D341Med (cell line): ENCODE data around the gene AEBP2.
"Not testable (repeated sequence)": the region's sequence is repeated elsewhere in the genome, so short reads cannot be mapped to it uniquely, and the experiment has no call there.

ENCODE experiments used
- DNase-seq: peaks from one replicate; pipeline ENCODE4 v3.0.0; 2012; ENCODE audit warnings: low spot score

Gene AEBP2

DNA sequence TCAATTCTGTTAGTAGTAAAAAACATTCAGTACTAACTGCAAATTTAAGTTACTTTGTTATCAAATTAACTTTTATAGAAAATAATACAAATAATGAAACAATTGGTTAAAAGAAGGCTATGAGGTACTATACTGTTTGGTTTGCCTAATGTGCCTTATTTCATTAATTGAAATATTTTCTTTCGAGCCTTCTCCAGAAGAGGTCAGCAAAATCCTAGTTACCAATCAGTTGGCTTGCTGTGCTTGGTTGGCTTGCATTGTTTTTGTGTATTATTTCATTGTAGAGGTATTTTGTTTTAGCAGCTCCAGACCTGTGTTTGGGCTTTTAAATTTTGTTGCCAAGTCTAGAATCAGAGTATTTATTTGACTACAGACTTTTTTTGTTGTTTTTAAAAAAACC is 68.5 kb downstream of the AEBP2 start:
- DNase-seq: no peak

DNA sequence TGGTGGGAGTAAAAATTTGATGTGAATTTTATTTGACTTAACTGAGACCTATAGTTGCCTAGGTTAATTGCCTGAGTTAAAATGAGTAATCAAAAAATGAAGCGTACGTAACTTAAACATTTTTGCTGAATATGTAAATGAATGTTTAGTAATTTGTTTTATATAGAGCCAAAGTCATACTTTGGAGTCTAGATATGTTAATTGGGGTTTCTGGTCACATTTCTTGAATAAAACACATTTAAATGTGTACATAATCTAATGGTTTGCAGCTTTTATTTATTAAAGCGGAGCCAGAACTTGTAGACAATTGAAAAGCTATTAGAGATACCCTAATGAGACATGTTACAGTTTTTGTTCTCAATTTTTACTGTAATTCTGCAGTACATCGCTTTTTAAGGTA is 71.2 kb downstream of the AEBP2 start:
- no peak for DNase-seq

DNA sequence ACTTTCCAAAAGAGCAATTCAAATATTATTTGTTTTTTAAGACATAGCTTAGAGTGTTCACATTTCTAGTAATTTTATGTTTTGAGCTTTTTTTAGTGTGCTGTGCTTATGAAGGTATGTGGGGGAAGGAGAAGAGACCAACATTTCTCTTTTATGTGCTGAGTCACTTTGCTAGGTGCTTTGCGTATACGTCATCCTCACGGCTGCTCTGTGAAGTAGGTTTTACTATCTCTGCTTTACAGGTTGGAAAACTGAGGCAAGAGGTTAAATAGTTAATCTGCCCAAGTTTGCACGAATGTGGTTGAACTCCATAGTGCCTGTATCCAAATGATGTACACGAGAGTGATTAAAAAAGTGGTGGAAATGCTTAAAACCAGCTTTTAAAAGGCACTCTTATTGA is 75.9 kb downstream of the AEBP2 start:
- DNase-seq: no peak

DNA sequence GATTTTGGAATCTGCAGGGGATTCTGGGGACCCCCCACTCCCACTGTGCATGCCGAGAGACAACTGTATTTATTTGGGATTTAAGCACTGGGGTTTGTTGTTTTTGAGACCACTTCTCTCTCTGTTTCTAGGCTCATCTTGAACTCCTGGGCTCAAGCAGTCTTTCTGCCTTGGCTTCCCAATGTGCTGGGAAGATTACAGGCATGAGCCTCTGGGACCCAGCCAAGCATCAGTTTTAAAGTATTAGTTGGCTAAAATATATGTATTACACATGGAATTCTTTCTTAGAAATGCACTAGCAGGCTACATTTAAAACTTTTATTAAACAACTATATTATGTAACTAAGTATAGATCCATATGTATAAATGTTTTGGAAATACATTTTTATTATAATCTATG is 78.3 kb downstream of the AEBP2 start:
- DNase-seq: no peak

DNA sequence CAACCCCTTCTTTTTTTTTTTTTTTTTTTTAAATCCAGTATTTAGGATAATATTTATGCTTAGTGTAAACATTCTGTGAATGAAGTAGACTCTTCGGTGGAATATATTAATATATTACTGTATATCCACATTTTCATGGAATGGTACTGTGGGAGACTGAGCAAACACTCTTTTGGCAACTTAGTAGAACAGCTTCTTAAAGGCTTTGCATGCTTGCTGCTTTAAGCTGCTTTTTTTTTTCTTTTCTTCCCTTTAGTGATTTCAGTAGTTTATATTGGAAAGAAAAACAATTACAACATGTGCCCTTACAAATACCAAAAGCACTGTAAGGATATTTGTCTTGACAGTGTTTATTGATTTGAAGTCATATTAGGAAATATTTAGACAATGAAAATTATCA is 78.9 kb downstream of the AEBP2 start:
- DNase-seq: no peak

DNA sequence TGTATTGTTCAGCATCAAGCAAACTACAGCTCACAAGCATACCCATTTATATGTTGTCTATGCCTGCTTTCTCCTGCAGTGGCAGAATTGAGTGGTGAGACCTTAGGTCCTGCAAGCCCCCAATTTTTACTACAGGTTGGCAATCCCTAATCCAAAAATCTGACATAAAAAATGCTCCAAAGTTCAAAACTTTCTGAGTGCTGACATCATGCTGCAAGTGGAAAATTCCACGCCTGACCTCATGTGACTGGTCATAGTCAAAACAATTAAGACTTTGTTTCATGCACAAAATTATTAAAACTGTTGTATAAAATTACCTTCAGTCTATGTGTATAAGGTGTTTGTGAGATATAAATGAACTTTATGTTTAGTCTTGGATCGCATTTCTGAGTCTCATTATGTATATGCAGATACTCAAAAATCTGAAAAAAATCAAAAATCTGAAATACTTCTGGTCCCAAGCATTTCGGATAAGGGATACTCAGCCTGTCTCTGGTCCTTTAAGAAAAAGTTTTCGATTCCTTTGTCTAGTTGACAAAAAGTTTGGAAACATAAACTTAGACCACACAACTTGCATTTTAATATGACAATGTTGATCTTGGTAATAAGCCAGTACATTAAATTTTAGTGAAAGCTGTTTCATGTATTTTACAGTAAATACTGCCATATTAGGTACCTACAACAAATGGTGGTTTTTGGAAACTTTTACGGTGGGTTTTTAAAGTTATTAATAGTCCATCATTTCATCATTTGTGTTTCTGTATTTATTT is 81.5 kb downstream of the AEBP2 start:
- DNase-seq: no peak

DNA sequence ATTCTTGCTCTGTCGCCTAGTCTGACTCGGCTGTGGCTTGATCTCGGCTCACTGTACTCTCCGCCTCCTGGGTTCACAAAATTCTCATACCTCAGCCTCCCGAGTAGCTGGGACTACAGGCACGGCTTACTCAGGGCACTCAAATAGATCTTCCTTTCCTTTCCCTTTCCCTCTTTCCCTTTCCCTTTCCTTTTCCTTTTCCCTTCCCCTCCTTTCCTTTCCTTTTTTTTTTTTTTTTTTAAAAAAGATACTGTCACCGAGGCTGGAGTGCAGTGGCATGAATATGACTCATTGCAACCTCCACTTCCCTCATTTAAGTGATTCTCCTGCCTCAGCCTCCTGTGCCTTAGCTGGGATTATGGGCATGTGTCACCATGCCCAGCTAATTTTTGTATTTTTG is 86.0 kb downstream of the AEBP2 start:
- no peak for DNase-seq

DNA sequence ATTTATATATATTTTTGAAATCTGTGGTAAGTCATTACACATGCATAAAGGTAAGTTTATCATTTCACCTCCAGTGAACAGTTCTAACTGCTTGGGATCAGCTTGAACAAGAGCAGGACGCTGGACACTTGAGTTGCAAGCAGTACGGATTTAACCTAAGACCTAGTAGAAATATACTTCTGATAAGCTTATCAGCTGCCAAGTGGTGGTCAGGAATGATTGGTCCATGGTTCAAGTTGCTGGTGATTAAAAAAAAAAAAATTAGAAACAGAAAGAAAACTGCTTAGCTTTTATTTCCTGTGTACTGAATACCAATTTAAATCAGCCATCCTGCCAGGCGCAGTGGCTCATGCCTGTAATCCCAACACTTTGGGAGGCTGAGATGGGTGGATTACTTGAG is 88.6 kb downstream of the AEBP2 start:
- DNase-seq: no peak

DNA sequence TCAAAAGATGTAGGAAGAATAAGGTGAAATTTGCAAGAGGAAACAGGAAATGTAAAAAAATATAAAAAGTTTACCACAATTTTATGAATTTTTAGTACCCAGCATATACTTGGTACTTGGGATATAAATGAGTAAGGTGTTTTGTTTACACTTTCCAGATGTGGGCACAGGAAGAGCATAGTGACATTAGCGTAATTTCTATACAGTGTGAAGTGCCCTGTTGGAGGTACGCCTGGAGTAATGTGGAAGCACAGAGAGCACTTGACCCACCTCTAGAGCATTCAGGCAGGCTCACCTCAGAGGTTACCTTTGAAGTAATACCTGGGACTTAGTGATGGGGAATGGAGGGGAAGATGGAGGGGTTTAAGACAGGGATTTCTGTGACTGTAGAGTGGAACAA is 89.5 kb downstream of the AEBP2 start:
- DNase-seq: no peak

DNA sequence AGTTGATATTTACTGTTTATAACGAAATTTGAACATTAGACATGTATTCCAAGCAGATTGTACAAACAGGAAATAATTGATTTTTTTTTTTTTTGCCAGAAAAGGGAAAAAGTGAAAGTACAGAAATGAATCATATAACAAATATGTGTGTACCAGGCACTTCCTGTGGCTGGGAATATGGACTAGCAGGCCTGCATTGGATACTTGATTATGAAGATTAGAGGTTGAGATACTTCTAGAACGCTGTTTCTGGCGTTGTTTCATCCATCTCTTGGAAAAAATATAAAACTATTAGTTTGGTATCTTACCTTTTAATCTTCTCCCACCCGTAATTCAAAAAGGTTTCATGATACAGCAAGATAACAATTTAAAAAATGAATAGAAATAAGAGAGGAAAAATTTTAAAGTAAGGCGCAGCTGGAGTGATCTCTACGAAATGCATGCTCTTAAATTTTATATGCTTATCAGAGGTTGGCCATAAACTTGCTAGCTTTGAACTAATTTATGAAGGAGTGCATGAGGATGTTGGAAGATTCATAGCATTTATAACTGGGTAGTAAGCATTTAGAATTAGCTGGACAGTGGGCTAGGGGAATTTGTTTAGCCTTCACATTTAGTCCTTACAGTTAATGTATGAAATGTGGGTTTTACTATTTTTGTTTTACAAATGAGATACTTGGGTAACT is 90.8 kb downstream of the AEBP2 start:
- no peak for DNase-seq

DNA sequence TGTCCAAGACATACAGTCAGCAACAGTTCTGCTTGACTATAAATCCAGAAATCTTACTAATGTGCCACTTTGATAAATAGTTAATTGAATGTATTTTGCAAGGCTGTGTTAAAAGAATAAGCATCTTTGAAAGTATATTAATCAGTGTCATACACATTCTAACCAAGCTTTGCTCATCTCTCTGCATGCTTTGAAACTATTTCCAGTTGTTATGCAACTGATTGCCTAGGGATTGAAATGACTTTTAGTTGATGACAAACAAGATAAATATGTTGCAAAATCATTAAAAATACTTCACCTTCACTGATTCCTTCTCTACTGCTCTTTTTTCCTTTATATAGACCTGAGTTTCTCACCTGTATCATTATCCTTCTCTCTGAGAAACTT is 91.3 kb downstream of the AEBP2 start:
- DNase-seq: no peak

DNA sequence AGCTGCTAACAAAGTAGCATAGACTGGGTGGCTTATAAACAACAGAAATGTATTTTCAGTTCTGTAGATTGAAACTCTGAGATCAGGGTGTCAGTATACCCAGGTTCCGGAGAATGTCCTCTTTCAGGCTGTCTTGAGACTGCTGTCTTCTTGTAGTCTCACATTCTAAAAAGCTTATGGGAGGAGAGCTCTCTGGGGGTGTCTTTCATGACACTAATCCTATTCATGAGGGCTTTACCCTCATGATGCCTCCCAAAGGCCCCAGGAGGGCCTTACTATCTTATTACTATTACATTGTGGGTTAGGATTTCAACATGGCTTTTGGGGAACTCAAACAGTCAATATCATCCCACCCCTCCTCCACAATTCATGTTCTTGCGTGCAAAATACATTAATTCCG is 94.3 kb downstream of the AEBP2 start:
- DNase-seq: no peak

DNA sequence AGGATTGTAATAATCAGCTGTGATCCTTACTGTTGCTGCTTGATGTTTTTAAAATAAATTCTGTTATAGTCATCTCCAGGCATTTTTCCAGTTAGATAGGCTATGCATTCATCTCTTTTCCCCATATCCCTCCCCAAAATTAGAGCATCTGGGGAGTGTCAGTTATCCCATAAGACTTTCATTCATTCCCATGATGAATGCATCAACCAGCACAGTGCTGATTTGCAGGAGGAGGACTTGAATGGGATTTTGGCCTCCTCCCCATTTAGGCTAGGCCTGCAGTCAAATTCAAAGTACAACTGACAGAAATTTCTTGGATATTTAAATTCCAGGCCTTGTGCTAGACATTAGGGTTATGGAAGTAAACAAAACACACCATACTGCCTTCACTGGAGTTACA is 99.8 kb downstream of the AEBP2 start:
- no peak for DNase-seq

DNA sequence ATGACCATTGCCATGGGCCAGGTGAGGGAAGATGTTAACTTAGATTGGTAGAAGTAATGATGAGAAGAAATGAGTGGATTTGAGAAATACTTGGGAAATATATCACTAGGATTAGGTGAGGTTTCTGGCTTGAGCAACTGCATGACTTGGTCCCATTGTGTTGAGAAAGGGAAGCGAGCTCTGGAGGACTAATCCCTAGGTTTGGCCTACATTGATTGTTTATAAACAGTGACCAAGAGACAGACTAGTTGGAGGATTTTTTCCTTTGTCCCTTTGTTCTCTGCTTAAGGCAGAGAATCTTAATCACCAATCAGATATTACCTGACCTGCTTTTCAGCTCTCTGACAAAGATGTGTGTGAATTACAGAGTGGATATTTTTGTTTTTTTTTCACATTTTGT is 100.5 kb downstream of the AEBP2 start:
- no peak for DNase-seq

DNA sequence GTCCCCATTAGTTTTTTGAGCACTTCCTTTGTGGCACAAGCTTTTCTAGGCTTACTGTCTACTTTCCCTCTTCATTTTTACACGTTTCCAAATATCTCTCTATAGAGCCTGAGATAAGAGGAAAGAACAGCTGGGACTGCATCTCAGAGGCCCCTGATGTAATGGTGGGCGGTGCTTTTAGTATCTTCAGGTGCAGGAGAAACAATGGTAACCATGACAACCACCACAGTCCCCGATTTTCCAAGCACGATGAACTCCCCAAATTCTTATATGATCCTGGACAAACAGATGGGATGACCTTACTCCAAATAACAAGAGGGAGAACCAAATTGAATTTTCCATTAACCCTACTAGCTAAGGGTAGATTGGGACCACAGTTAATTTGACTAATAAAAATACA is 103.3 kb downstream of the AEBP2 start:
- no peak for DNase-seq

DNA sequence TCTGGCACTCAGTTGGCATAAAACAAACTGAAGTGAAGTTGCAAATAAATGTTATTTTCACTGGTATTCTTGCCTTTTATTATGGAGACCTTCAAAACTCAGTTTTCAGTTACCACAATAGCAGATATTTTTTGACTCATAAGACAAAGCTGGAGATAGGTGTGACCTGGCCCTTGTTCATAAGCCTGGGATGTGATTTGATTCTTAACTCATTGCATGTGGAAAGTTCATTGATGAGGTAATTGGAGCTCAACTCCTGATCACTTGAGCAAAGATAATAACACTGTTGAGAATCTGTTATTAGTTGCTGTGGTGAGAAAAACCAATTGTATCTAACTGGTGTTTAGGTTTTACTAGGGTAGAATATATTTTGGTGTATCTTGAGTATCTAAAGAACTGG is 105.1 kb downstream of the AEBP2 start:
- no peak for DNase-seq

DNA sequence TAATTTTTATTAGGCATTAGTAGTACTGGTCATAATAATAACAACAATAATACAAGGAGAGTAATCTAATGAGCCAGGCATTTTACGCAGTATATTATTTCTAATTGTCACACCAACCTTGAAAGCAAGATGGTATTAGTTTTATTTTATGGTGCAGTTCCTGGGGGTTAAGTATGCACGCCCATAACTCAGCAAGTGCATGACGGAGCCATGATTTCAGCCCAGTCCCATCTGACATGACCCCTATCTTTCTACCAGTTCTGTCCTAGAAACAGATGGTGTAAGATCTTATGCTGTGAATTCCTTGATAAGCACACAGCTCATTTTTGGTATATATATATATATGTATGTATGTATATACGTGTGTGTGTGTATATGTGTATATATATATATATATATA is 106.0 kb downstream of the AEBP2 start:
- DNase-seq: no peak

DNA sequence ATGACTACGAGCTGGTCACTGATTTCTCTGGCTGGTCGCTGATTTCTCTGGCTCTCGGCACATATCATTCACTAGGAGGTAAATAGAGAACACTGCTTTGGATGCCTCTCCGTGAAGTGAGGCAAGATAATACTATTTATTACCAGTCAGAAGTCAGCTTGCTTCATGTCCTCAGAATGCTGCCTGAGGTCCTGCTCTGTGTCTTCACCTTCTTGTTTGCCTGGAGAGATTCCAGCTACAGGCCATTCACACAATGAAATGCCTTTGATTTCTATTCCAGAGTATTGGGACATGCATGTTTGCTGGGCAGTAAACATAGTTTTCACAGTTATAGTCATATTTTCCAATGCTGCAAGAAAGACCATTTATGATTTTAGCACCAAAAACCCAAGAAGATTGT is 106.7 kb downstream of the AEBP2 start:
- no peak for DNase-seq

DNA sequence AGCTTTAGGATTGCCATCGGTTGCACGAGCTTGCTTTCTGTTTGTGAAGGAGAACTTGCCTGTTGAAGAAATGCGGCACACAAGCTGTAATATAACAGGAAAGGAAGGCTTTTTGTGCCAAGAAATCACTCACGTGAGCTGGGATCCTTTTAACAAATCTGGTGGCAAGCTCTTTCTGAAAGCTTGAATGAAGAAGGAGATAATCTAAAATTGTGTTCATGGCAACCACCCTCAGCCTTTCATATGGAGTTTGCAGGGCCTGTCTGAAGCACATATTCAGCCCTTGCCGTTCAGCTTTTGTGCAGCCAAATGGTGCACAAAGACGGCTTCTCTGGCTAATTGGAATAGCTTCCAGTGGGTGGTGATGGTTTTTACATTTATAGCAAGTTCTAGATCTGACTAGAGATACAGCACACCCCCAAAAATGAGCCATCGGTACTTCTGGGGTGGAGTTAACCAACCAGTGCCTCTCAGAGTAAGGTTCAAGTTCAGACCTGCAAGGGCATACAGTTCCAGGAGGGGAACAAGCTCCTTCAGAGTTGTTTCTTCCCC is 107.4 kb downstream of the AEBP2 start:
- no peak for DNase-seq

DNA sequence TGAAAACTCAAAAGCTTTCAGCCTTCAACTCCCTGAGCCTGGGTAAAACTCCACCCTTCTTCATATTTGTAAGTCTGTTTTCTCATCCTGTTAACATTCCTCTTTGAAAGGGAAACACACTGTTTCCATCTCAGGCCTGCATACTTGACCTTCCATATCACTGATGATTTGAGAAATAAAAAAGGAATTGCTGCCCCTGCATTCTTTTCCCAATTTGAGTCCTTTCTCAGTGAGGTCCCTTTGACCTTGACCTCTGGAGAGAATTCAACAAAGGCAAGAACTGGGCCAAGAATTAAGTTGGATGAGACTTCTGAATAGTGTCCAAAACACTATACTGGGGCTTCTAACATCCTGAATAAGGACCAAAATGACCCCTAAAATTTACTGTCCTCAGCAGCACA is 108.0 kb downstream of the AEBP2 start:
- no peak for DNase-seq

DNA sequence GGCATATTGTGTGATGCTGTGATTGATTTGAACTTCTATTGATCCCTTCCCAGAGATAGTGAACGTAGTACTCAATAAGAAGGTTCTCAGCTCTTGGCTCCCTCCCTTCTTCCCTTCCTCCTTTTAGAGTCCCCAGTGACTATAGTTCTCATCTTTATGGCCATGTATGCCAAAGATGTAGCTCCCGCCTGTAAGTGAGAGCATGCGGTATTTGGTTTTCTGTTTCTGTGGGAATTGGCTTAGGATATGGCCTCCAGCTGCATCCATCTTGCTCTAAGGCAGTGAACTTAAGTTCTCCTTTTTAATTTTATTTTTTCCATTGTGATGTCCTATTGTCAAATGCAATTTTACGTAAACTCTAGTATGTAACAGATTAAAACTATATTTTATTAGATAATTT is 109.5 kb downstream of the AEBP2 start:
- no peak for DNase-seq

DNA sequence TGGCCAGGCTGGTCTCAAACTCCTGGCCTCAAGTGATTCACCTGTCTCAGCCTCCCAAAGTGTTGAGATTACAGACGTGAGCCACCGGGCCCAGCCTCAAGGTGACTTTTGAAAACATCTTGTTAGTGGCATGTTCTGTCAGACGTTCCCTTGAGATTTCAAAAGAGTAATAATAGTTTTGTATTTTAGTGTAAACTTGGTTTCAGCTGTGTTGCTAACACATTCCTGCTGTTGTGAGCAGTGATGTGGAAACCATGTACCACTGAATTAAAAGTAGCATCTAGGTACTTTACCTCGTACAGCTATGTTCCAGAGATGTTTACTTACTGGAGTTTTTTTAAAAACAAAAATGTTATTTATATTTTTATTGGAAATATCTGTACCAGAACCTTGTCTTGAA is 111.3 kb downstream of the AEBP2 start:
- no peak for DNase-seq

DNA sequence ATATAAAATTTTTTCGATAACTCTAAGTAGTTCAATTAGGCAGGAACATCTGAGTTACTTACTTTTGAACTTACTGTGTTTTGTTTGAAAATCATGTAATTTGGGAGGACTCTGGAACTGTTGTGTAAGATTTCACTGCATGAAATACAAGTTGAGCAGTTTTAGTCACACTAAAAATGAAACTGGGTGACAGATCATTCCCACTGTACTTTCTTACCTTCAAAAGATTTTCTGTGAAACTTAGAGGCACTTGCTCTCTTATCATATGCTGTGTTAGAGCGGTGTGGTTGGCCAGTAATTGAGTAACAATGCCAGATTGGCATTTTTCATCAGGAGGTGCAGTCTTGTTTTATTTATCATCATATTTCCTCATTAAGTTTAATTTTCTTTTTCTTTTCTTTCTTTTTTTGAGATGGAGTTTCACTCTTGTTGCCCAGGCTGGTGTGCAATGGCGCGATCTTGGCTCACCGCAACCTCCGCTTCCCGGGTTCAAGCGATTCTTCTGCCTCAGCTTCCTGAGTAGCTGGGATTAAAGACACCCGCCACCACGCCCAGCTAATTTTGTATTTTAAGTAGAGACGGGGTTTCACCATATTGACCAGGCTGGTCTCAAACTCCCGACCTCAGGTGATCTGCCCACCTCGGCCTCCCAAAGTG is 113.3 kb downstream of the AEBP2 start:
- not testable (repeated sequence) for DNase-seq
